HEK293 (cell line): ENCODE measurements around the gene HOXB9.

Source experiments
- EGR2 ChIP-seq: fragments of 450-650 bp; formaldehyde crosslinking; IDR thresholded peaks from 2 replicates; pipeline ENCODE4 v1.5.1; 2016; ENCODE audit warnings: low read depth, missing biosample characterization, missing genetic modification characterization
- GFI1B ChIP-seq: fragments of 450-650 bp; formaldehyde crosslinking; IDR thresholded peaks from 2 replicates; pipeline ENCODE4 v1.5.1; 2016; ENCODE audit warnings: missing biosample characterization, missing genetic modification characterization
- OSR2 ChIP-seq: fragments of 450-650 bp; formaldehyde crosslinking; IDR thresholded peaks from 2 replicates; pipeline ENCODE4 v1.5.1; 2016; ENCODE audit warnings: missing biosample characterization, missing genetic modification characterization
- YY2 ChIP-seq: fragments of 450-650 bp; formaldehyde crosslinking; IDR thresholded peaks from 2 replicates; pipeline ENCODE4 v1.5.1; 2016; ENCODE audit warnings: missing biosample characterization, missing genetic modification characterization
- ZNF354C ChIP-seq: fragments of 450-650 bp; formaldehyde crosslinking; IDR thresholded peaks from 2 replicates; pipeline ENCODE4 v1.5.1; 2016; ENCODE audit warnings: missing biosample characterization, missing genetic modification characterization, low read depth, borderline replicate concordance
- ZNF416 ChIP-seq: fragments of 450-650 bp; formaldehyde crosslinking; IDR thresholded peaks from 2 replicates; pipeline ENCODE4 v1.5.1; 2016; ENCODE audit warnings: missing biosample characterization, missing genetic modification characterization
- ZNF558 ChIP-seq: fragments of 450-650 bp; formaldehyde crosslinking; IDR thresholded peaks from 2 replicates; pipeline ENCODE4 v1.5.1; 2016; ENCODE audit warnings: missing biosample characterization, missing genetic modification characterization
- ZNF600 ChIP-seq: fragments of 450-650 bp; formaldehyde crosslinking; IDR thresholded peaks from 2 replicates; pipeline ENCODE4 v1.5.1; 2016; ENCODE audit warnings: missing biosample characterization, missing genetic modification characterization
- ZNF785 ChIP-seq: fragments of 450-650 bp; formaldehyde crosslinking; IDR thresholded peaks from 2 replicates; pipeline ENCODE4 v1.5.1; 2016; ENCODE audit warnings: missing biosample characterization, missing genetic modification characterization
- TF ChIP-seq, protein P1 (sequence below): fragments of 450-650 bp; formaldehyde crosslinking; IDR thresholded peaks from 2 replicates; pipeline ENCODE4 v1.5.1; 2016; ENCODE audit warnings: missing biosample characterization, missing genetic modification characterization

- TF ChIP-seq, protein P1, sequence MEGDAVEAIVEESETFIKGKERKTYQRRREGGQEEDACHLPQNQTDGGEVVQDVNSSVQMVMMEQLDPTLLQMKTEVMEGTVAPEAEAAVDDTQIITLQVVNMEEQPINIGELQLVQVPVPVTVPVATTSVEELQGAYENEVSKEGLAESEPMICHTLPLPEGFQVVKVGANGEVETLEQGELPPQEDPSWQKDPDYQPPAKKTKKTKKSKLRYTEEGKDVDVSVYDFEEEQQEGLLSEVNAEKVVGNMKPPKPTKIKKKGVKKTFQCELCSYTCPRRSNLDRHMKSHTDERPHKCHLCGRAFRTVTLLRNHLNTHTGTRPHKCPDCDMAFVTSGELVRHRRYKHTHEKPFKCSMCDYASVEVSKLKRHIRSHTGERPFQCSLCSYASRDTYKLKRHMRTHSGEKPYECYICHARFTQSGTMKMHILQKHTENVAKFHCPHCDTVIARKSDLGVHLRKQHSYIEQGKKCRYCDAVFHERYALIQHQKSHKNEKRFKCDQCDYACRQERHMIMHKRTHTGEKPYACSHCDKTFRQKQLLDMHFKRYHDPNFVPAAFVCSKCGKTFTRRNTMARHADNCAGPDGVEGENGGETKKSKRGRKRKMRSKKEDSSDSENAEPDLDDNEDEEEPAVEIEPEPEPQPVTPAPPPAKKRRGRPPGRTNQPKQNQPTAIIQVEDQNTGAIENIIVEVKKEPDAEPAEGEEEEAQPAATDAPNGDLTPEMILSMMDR (tag by site-specific recombination): no peak
- TF ChIP-seq ZNF558 (no peak), ZNF600 (peak; percentile 97), ZNF354C (tag by site-specific recombination) (no peak), YY2 (tag by site-specific recombination) (no peak), ZNF785 (no peak), EGR2 (no peak), ZNF416 (no peak), OSR2 (no peak), GFI1B (no peak)
Observed at GRCh38 chr17:48596000-48596734, 30.0 kb downstream of the HOXB9 start.
